ENCODE results near the gene IL6ST. TPM values are rescaled to one million over a fixed set of nuclear protein-coding genes. Genes with fewer than 3 reads are reported as not detected.

IL6ST gene
- total and polyA plus RNA-seq, 5 donors from 2014 or later: 25.3 to 234 (median 58.0) TPM

GRCh38 chr5:55986931-55987330 lies 7.8 kb downstream of the IL6ST start:
- peaks cover 0 to 5% (median 0%) of the 10 kb centered on the region in 7 donors for H3K9me3 Mint-ChIP-seq
- peaks cover 71% of the 10 kb centered on the region for H3K4me1 ChIP-seq (ENCODE audit: control insufficient read depth, insufficient read depth, low read length, poor library complexity, severe bottlenecking)
- H3K27me3 ChIP-seq (ENCODE audit: control insufficient read depth, insufficient read depth, low read length): no peaks in the 10 kb centered on the region
- H3K9me3 ChIP-seq (ENCODE audit: control insufficient read depth in 2 of 2, low read length in 2 of 2): no peaks in the 10 kb centered on the region
- H3K4me1 Mint-ChIP-seq: peaks cover 53 to 95% (median 79%) of the 10 kb centered on the region in 4 donors
- peak overlapping the region; percentile 42 to 88 (median 77) for H3K4me3 Mint-ChIP-seq
- peak overlapping the region; percentile 56 for H3K4me3 ChIP-seq (ENCODE audit: low read depth, low read length)
- H3K27ac Mint-ChIP-seq: peak overlapping the region; percentile 6 to 72 (median 41)
- no peak for ATAC-seq (ENCODE audit: low read depth in 2 of 2)
- peaks cover 22% of the 10 kb centered on the region for H3K36me3 Mint-ChIP-seq
- DNase-seq: no peak
- peak overlapping the region; percentile 63 for H3K27ac ChIP-seq (ENCODE audit: insufficient read depth, low read length, poor library complexity, severe bottlenecking)
- peaks cover 10% of the 10 kb centered on the region for H3K36me3 ChIP-seq (ENCODE audit: control insufficient read depth, insufficient read depth, low read length)
- no peaks in the 10 kb centered on the region for H3K27me3 Mint-ChIP-seq

DNA sequence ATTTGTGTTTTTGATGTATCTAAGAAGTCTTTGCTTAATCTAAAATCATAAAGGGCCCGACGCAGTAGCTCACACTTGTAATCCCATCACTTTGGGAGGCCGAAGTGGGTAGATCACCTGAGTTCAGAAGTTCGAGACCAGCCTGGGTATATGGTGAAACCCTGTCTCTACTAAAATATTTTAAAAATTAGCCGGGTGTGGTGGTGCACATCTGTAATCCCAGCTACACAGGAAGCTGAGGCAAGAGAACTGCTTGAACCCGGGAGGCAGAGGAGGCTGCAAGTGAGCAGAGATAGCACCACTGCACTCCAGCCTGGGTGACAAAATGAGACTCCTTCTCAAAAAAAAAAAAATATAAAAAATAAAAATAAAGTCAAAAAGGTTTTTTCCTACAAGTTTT lies 9.6 kb downstream of the IL6ST start:
- peaks cover 14% of the 10 kb centered on the region for H3K36me3 Mint-ChIP-seq
- H3K4me1 Mint-ChIP-seq: peaks cover 45 to 85% (median 69%) of the 10 kb centered on the region in 4 donors
- H3K9me3 ChIP-seq (ENCODE audit: control insufficient read depth in 2 of 2, low read length in 2 of 2): no peaks in the 10 kb centered on the region
- peak overlapping the region; percentile 55 to 88 (median 78) for H3K4me3 Mint-ChIP-seq
- H3K27me3 Mint-ChIP-seq: no peaks in the 10 kb centered on the region
- peak overlapping the region; percentile 41 to 92 (median 80) for H3K27ac Mint-ChIP-seq
- DNase-seq (peak in 1 of 3 donors; percentile 55), ATAC-seq (ENCODE audit: low read depth in 2 of 2) (no peak)
- H3K9me3 Mint-ChIP-seq: peaks cover 0 to 1% (median 0%) of the 10 kb centered on the region in 7 donors
- H3K27me3 ChIP-seq (ENCODE audit: control insufficient read depth, insufficient read depth, low read length): no peaks in the 10 kb centered on the region
- peak overlapping the region; percentile 51 for H3K4me3 ChIP-seq (ENCODE audit: low read depth, low read length)
- H3K36me3 ChIP-seq (ENCODE audit: control insufficient read depth, insufficient read depth, low read length): peaks cover 21% of the 10 kb centered on the region
- H3K4me1 ChIP-seq (ENCODE audit: control insufficient read depth, insufficient read depth, low read length, poor library complexity, severe bottlenecking): peaks cover 76% of the 10 kb centered on the region
- peak overlapping the region; percentile 63 for H3K27ac ChIP-seq (ENCODE audit: insufficient read depth, low read length, poor library complexity, severe bottlenecking)

DNA sequence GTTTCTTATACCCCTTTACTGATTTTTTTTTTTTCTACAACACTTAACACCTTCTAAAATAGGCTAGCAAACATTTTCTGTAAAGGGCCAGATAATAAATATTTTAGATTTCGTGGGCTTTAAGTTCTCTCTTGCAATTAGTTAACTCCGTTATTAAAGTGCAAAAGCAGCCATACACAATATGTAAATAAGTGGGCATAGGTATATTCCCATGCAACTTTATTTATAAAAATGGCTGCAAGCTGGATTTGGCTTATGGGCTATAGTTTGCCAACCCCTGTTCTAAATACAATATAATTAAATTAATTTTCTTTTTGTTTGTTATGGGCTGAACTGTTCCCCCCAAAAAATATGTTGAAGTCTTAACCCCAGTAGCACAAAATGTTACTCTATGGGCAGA lies 10.8 kb downstream of the IL6ST start:
- H3K4me1 ChIP-seq (ENCODE audit: control insufficient read depth, insufficient read depth, low read length, poor library complexity, severe bottlenecking): peaks cover 70% of the 10 kb centered on the region
- H3K4me1 Mint-ChIP-seq: peaks cover 48 to 83% (median 64%) of the 10 kb centered on the region in 4 donors
- ATAC-seq (ENCODE audit: low read depth in 2 of 2): no peak

DNA sequence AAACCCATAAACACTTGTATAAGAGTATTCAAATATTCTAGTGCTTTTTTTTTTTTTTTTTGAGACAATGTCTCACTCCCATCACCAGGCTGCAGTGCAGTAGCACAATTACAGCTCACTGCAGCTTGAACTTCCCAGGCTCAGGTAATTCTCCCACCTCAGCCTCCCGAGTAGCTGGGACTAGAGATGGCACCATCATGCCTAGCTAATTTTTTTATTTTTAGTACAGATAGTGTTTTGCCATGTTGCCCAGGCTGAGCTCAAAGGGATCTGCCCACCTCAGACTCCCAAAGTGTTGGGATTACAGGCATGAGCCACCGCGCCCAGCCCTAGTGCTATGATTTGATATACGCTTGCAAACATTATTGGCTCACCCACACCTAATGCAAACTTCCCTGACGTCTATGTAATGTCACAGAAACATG lies 11.8 kb downstream of the IL6ST start:
- DNase-seq: peak in 1 of 3 donors; percentile 36
- H3K9me3 ChIP-seq (ENCODE audit: control insufficient read depth in 2 of 2, low read length in 2 of 2): no peaks in the 10 kb centered on the region
- ATAC-seq (ENCODE audit: low read depth in 2 of 2): peak in 1 of 2 donors; percentile 17
- peaks cover 76% of the 10 kb centered on the region for H3K4me1 ChIP-seq (ENCODE audit: control insufficient read depth, insufficient read depth, low read length, poor library complexity, severe bottlenecking)
- H3K36me3 ChIP-seq (ENCODE audit: control insufficient read depth, insufficient read depth, low read length): peaks cover 28% of the 10 kb centered on the region
- Mint-ChIP-seq H3K36me3 (peaks cover 14% of the 10 kb centered on the region), H3K4me1 (peaks cover 54 to 84% (median 68%) of the 10 kb centered on the region in 4 donors), H3K4me3 (peak overlapping the region; percentile 27 to 88 (median 78)), H3K27me3 (no peaks in the 10 kb centered on the region), H3K27ac (peak overlapping the region; percentile 59 to 77 (median 74)), H3K9me3 (peaks cover 0 to 1% (median 0%) of the 10 kb centered on the region in 7 donors)
- no peaks in the 10 kb centered on the region for H3K27me3 ChIP-seq (ENCODE audit: control insufficient read depth, insufficient read depth, low read length)
- H3K27ac ChIP-seq (ENCODE audit: insufficient read depth, low read length, poor library complexity, severe bottlenecking): peak overlapping the region; percentile 18
- peak overlapping the region; percentile 51 for H3K4me3 ChIP-seq (ENCODE audit: low read depth, low read length)

More for the DNA sequence above, 10.8 kb downstream of the IL6ST start:
- peak overlapping the region; percentile 63 for H3K27ac ChIP-seq (ENCODE audit: insufficient read depth, low read length, poor library complexity, severe bottlenecking)
- no peaks in the 10 kb centered on the region for H3K27me3 Mint-ChIP-seq
- no peaks in the 10 kb centered on the region for H3K27me3 ChIP-seq (ENCODE audit: control insufficient read depth, insufficient read depth, low read length)
- H3K4me3 ChIP-seq (ENCODE audit: low read depth, low read length): peak overlapping the region; percentile 51
- H3K36me3 ChIP-seq (ENCODE audit: control insufficient read depth, insufficient read depth, low read length): peaks cover 28% of the 10 kb centered on the region
- no peak for DNase-seq
- peaks cover 0 to under 1% (median 0%) of the 10 kb centered on the region in 7 donors for H3K9me3 Mint-ChIP-seq
- H3K27ac Mint-ChIP-seq: peak overlapping the region; percentile 41 to 82 (median 57)
- H3K4me3 Mint-ChIP-seq: peak overlapping the region; percentile 55 to 84 (median 77)
- H3K36me3 Mint-ChIP-seq: peaks cover 14% of the 10 kb centered on the region
- no peaks in the 10 kb centered on the region for H3K9me3 ChIP-seq (ENCODE audit: control insufficient read depth in 2 of 2, low read length in 2 of 2)

GRCh38 chr5:55973296-55973695 lies 21.5 kb downstream of the IL6ST start:
- H3K36me3 ChIP-seq (ENCODE audit: control insufficient read depth, insufficient read depth, low read length): peaks cover 43% of the 10 kb centered on the region
- H3K4me3 Mint-ChIP-seq: peak overlapping the region in 2 of 4 donors; percentile 4 to 22
- H3K4me3 ChIP-seq (ENCODE audit: low read depth, low read length): no peak overlapping the region
- H3K27ac ChIP-seq (ENCODE audit: insufficient read depth, low read length, poor library complexity, severe bottlenecking): no peak overlapping the region
- DNase-seq (no peak), ATAC-seq (ENCODE audit: low read depth in 2 of 2) (no peak)
- H3K27me3 Mint-ChIP-seq: no peaks in the 10 kb centered on the region
- H3K9me3 ChIP-seq (ENCODE audit: control insufficient read depth in 2 of 2, low read length in 2 of 2): no peaks in the 10 kb centered on the region
- H3K4me1 Mint-ChIP-seq: peaks cover 33 to 74% (median 51%) of the 10 kb centered on the region in 4 donors
- peak overlapping the region; percentile 21 to 93 (median 33) for H3K27ac Mint-ChIP-seq
- H3K4me1 ChIP-seq (ENCODE audit: control insufficient read depth, insufficient read depth, low read length, poor library complexity, severe bottlenecking): peaks cover 24% of the 10 kb centered on the region
- no peaks in the 10 kb centered on the region for H3K9me3 Mint-ChIP-seq
- H3K27me3 ChIP-seq (ENCODE audit: control insufficient read depth, insufficient read depth, low read length): no peaks in the 10 kb centered on the region
- H3K36me3 Mint-ChIP-seq: peaks cover 23% of the 10 kb centered on the region

DNA sequence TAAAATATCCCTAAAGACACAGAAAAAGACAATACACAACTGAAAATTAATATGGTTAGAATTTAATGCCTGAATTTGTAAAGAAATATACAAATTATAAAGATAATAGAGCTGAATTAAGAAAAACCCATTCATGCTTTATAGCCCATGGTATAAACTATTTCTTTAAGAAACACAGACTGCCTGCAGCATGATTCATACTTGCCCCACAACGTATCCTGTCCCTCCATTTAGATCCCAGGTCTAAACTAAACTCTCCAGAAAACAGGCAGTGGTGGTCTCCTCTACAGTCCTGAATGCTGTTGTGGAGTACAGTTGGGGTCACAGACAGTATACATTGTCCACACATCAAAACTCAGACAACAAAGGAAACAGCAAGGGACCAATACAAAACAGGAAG lies 24.8 kb downstream of the IL6ST start:
- Mint-ChIP-seq H3K27me3 (no peaks in the 10 kb centered on the region), H3K4me1 (peaks cover 26 to 66% (median 39%) of the 10 kb centered on the region in 4 donors), H3K9me3 (no peaks in the 10 kb centered on the region), H3K27ac (peak overlapping the region in 2 of 3 donors; percentile 78 to 98), H3K4me3 (peak overlapping the region in 2 of 4 donors; percentile 3 to 17), H3K36me3 (peaks cover 23% of the 10 kb centered on the region)
- no peak overlapping the region for H3K4me3 ChIP-seq (ENCODE audit: low read depth, low read length)
- ATAC-seq (ENCODE audit: low read depth in 2 of 2) (no peak), DNase-seq (no peak)
- H3K36me3 ChIP-seq (ENCODE audit: control insufficient read depth, insufficient read depth, low read length): peaks cover 49% of the 10 kb centered on the region
- H3K27me3 ChIP-seq (ENCODE audit: control insufficient read depth, insufficient read depth, low read length): no peaks in the 10 kb centered on the region
- H3K9me3 ChIP-seq (ENCODE audit: control insufficient read depth in 2 of 2, low read length in 2 of 2): no peaks in the 10 kb centered on the region
- H3K27ac ChIP-seq (ENCODE audit: insufficient read depth, low read length, poor library complexity, severe bottlenecking): no peak overlapping the region
- H3K4me1 ChIP-seq (ENCODE audit: control insufficient read depth, insufficient read depth, low read length, poor library complexity, severe bottlenecking): peaks cover 11% of the 10 kb centered on the region

DNA sequence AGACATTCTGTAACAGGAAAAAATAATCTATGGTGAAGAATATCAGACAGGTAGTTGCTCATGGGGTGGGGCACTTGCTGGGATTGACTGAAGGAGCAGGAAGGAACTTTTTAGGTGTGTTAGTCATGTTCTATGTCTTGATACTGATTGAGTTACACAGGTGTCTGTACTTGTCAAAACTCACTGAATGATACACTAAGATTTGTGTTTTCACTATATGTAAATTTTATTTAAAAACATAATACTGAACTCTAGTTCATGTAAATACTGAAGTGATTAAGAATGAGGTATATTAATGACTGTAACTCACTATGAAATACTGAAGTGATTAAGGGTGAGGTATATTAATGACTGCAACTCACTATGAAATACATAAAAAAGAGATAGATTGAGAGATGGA lies 28.5 kb downstream of the IL6ST start:
- Mint-ChIP-seq H3K27ac (peak overlapping the region in 1 of 3 donors; percentile 15), H3K4me3 (no peak overlapping the region), H3K36me3 (peaks cover 19% of the 10 kb centered on the region)

GRCh38 chr5:55965525-55965924 lies 29.2 kb downstream of the IL6ST start:
- peak overlapping the region in 1 of 3 donors; percentile 63 for H3K27ac Mint-ChIP-seq

More for the DNA sequence above, 28.5 kb downstream of the IL6ST start:
- H3K27ac ChIP-seq (ENCODE audit: insufficient read depth, low read length, poor library complexity, severe bottlenecking): no peak overlapping the region
- Mint-ChIP-seq H3K4me1 (peaks cover 24 to 45% (median 33%) of the 10 kb centered on the region in 4 donors), H3K9me3 (no peaks in the 10 kb centered on the region), H3K27me3 (no peaks in the 10 kb centered on the region)
- peaks cover 67% of the 10 kb centered on the region for H3K36me3 ChIP-seq (ENCODE audit: control insufficient read depth, insufficient read depth, low read length)
- H3K4me3 ChIP-seq (ENCODE audit: low read depth, low read length): no peak overlapping the region
- DNase-seq: no peak
- peaks cover under 1% of the 10 kb centered on the region for H3K4me1 ChIP-seq (ENCODE audit: control insufficient read depth, insufficient read depth, low read length, poor library complexity, severe bottlenecking)
- no peak for ATAC-seq (ENCODE audit: low read depth in 2 of 2)
- no peaks in the 10 kb centered on the region for H3K9me3 ChIP-seq (ENCODE audit: control insufficient read depth in 2 of 2, low read length in 2 of 2)
- no peaks in the 10 kb centered on the region for H3K27me3 ChIP-seq (ENCODE audit: control insufficient read depth, insufficient read depth, low read length)

More at GRCh38 chr5:55965525-55965924, 29.2 kb downstream of the IL6ST start:
- Mint-ChIP-seq H3K4me3 (no peak overlapping the region), H3K27me3 (no peaks in the 10 kb centered on the region), H3K9me3 (no peaks in the 10 kb centered on the region), H3K4me1 (peaks cover 20 to 40% (median 27%) of the 10 kb centered on the region in 4 donors), H3K36me3 (peaks cover 27% of the 10 kb centered on the region)
- Histone ChIP-seq H3K27me3 (ENCODE audit: control insufficient read depth, insufficient read depth, low read length) (no peaks in the 10 kb centered on the region), H3K36me3 (ENCODE audit: control insufficient read depth, insufficient read depth, low read length) (peaks cover 74% of the 10 kb centered on the region), H3K9me3 (ENCODE audit: control insufficient read depth in 2 of 2, low read length in 2 of 2) (no peaks in the 10 kb centered on the region), H3K4me3 (ENCODE audit: low read depth, low read length) (no peak overlapping the region), H3K4me1 (ENCODE audit: control insufficient read depth, insufficient read depth, low read length, poor library complexity, severe bottlenecking) (no peaks in the 10 kb centered on the region), H3K27ac (ENCODE audit: insufficient read depth, low read length, poor library complexity, severe bottlenecking) (no peak overlapping the region)
- DNase-seq: no peak
- ATAC-seq (ENCODE audit: low read depth in 2 of 2): no peak
